Measurements from ENCODE around the gene FPR1.

The FPR1 gene

GRCh38 chr19:51721905-51722304 lies 29.8 kb downstream of the FPR1 start:
- ChIA-PET POLR2A (no interaction called here), CTCF (no interaction called here)

GRCh38 chr19:51719251-51719988 lies 32.3 kb downstream of the FPR1 start:
- POLR2A ChIA-PET: no interaction called here
- no peak for DNase-seq (ENCODE audit: extremely low spot score)
- CTCF ChIA-PET: no interaction called here
- no peak for TF ChIP-seq CTCF (IDR thresholded peaks at IDR 0.05; ENCODE audit: control extremely low read depth, extremely low read depth, low read depth, missing control alignments)

More at GRCh38 chr19:51721905-51722304, 29.8 kb downstream of the FPR1 start:
- TF ChIP-seq CTCF (IDR thresholded peaks at IDR 0.05; ENCODE audit: control extremely low read depth, extremely low read depth, low read depth, missing control alignments): no peak
- DNase-seq (ENCODE audit: extremely low spot score): no peak

DNA sequence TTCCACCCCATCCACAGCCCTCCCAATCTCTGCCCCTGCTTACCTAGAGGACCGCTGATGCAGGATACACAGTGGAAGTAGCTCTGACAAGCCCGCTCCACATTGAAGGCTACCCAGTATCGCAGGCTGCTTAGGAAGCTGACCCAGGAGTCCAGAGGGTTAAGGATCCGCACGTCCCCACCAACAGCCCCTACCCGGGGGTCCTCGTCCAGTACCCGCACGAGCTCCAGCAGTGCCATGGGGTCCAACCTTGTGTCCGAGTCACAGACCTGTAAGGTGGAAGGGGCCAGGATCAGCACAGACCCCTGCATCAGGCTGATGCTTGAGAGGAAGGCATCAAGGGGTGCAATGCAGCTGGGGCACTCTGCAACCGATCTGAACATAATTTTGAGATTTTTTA lies 34.8 kb downstream of the FPR1 start:
- ChIA-PET POLR2A (no interaction called here), CTCF (interaction anchor here (1.0 kb wide), 1 partner anchor 13 kb away, joined by 3 read pairs; no protein-coding TSS in a partner anchor)
- DNase-seq (ENCODE audit: extremely low spot score): no peak
- TF ChIP-seq CTCF (IDR thresholded peaks at IDR 0.05; ENCODE audit: control extremely low read depth, extremely low read depth, low read depth, missing control alignments): no peak

- no peak for DNase-seq (ENCODE audit: extremely low spot score)
- POLR2A ChIA-PET: no interaction called here
- CTCF ChIA-PET: no interaction called here
- TF ChIP-seq CTCF (IDR thresholded peaks at IDR 0.05; ENCODE audit: control extremely low read depth, extremely low read depth, low read depth, missing control alignments): no peak
These were observed 35.8 kb downstream of the FPR1 start for GRCh38 chr19:51715850-51716249.

DNA sequence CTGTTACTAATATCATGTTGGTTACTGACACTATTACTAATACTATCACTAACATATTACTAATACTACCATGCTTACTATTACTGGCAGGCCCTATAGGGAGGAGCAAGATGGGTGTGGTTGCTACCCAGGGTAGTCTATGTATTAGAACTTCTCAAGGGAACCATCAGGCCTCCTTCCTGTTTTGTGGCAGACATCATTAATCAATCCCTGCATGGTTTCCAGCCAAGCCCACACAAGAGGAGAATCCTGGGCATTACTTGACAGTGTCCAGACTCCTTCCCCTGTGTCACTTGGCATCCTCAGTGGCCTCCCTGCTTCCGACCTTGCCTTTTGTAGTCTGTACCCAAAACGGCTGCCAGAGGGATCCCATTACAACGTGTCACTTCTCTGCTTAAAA lies 36.8 kb downstream of the FPR1 start:
- TF ChIP-seq CTCF (IDR thresholded peaks at IDR 0.05; ENCODE audit: control extremely low read depth, extremely low read depth, low read depth, missing control alignments): no peak
- CTCF ChIA-PET: interaction anchor here (1.4 kb wide), 1 partner anchor 12 kb away, joined by 3 read pairs; no protein-coding TSS in a partner anchor
- POLR2A ChIA-PET: no interaction called here
- DNase-seq (ENCODE audit: extremely low spot score): no peak

GRCh38 chr19:51713319-51714285 lies 38.1 kb downstream of the FPR1 start:
- ChIA-PET POLR2A (interaction anchor here (0.6 kb wide), 1 partner anchor 346 kb away, joined by 9 read pairs; no protein-coding TSS in a partner anchor), CTCF (no interaction called here)
- DNase-seq (ENCODE audit: extremely low spot score): no peak
- TF ChIP-seq CTCF (IDR thresholded peaks at IDR 0.05; ENCODE audit: control extremely low read depth, extremely low read depth, low read depth, missing control alignments): no peak
